HS-5 (cell line): ENCODE results near the gene PANK4.

ENCODE experiments used
- DNase-seq: peaks from one replicate; pipeline ENCODE4 v3.0.0-alpha.2; 2012; ENCODE audit warnings: low read depth

PANK4 gene

GRCh38 chr1:2496746-2497145 lies 29.6 kb downstream of the PANK4 start:
- DNase-seq: no peak

GRCh38 chr1:2496087-2496622 lies 30.2 kb downstream of the PANK4 start:
- no peak for DNase-seq

GRCh38 chr1:2495546-2495945 lies 30.9 kb downstream of the PANK4 start:
- no peak for DNase-seq

GRCh38 chr1:2495026-2495425 lies 31.4 kb downstream of the PANK4 start:
- DNase-seq: no peak

DNA sequence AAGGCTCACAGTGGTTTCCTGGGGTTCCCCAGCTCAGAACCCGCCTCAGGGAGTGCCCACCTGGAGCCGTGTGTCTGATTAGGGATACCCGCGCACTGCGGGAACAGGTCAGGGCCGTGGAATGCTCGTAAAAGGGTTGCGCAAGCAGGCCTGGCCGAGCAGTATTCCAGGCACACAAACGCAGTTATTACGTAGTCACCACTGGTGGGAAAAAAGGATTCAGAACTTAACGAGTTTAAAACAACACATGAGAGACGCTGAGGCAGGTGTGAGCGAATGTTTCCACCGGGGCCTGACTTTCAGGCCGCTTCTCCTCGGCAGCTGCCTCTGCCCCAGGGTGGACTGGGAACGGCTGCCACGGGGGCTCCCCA lies 32.1 kb downstream of the PANK4 start:
- DNase-seq: peak; percentile 73

GRCh38 chr1:2493691-2494322 lies 32.6 kb downstream of the PANK4 start:
- no peak for DNase-seq

DNA sequence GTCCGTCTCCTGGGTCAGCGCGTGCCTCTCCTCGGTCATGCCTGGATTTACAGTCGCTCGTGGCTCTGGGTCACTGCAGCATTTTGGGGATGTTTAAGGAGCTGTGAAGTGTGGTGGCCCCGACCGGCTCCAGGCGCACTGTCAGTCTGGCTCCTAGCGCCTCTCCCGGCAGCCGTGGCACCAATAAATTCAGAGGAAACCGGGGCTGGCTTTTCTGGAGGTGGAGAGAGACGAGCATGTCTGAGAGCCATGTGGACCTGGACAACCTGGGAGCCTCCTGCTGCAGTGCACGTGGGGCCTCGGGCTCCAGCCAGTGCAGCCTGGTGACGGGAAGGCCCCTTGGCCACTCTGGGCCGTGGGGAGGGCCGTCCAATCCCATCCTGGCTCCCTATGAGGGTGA lies 33.2 kb downstream of the PANK4 start:
- DNase-seq: no peak

- DNase-seq: no peak
Measured at GRCh38 chr1:2492091-2492490, 34.3 kb downstream of the PANK4 start.

DNA sequence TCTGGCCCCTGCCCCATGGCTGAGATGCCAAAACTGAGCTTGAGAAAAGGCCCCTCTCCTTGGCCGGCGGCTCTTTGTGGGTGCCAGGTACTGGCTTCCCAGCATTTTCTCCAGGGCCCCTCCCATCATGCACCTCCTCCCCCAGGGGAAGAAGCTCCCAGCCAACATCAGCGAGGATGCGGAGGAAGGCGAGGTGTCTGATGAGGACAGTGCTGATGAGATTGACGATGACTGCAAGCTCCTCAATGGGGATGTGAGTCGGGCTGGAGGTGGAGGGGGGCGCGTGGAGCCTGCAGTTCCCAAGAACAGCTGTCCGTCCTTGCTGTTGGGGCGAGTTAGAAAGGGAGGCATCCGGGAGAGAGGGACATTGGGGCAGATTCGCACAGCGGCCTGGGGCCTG lies 36.8 kb downstream of the PANK4 start:
- no peak for DNase-seq

DNA sequence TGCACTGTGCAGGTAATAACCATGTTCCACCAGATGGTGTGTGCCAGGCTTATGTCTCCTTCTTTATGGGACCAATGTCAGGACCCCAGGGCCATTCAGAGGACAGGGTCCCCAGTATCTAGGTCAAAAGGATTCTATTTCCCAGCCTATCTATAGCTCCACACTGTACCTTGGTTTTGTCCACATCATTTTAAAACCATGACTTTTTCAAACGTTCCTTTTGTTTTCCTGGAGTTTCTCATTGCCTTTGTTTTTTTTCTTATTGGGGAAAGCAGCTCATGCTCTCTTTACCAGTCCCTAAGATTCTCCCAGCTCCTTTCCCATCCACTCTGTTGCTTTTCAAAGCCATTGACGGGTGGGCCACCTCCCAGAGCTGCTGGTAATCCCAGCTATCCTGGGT lies 37.7 kb downstream of the PANK4 start:
- no peak for DNase-seq

GRCh38 chr1:2486558-2486957 lies 39.8 kb downstream of the PANK4 start:
- no peak for DNase-seq

- no peak for DNase-seq
Measured at GRCh38 chr1:2486041-2486440, 40.4 kb downstream of the PANK4 start.

GRCh38 chr1:2483970-2484369 lies 42.4 kb downstream of the PANK4 start:
- DNase-seq: no peak

GRCh38 chr1:2483026-2483425 lies 43.4 kb downstream of the PANK4 start:
- no peak for DNase-seq

DNA sequence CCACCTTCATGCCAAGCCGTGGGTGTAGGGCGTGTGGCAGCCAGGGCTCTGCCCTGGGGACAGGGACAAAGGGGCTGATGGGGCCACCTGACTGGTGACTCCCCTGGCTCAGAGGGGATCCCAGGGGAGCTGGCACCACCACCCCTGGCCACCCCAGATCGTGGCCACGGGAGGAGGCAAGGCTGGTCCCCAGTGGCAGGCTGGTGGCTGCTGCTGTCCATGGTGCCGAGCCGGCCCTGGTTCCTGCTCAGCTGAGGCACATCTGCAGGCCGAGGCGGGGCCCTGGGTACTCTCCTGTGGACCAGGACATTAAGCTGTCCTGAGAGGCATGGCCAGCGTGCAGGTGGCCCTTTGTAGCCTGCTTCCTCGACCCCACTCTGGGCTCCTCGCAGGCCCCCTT lies 43.8 kb downstream of the PANK4 start:
- no peak for DNase-seq

GRCh38 chr1:2481885-2482284 lies 44.5 kb downstream of the PANK4 start:
- DNase-seq: no peak

DNA sequence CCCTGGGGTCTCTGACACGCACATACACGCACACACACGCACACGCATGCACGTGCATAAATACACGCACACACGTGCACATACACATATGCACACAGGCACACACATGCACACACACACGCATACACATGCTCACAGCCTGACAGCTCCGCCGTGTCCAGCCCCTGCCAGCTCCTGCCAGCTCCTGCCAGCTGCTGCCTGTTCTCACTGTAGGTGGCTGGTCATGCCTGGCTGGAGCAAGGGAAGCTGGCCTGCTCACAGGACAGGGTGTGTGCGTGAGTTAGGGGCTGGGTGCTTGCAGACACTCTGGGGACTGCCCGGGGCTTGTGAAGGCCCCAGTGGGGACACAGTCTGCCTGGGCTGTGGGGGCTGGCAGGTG lies 45.4 kb downstream of the PANK4 start:
- no peak for DNase-seq

GRCh38 chr1:2480236-2480985 lies 46.0 kb downstream of the PANK4 start:
- no peak for DNase-seq

GRCh38 chr1:2479618-2480017 lies 46.8 kb downstream of the PANK4 start:
- DNase-seq: no peak

GRCh38 chr1:2479186-2479585 lies 47.2 kb downstream of the PANK4 start:
- DNase-seq: no peak

DNA sequence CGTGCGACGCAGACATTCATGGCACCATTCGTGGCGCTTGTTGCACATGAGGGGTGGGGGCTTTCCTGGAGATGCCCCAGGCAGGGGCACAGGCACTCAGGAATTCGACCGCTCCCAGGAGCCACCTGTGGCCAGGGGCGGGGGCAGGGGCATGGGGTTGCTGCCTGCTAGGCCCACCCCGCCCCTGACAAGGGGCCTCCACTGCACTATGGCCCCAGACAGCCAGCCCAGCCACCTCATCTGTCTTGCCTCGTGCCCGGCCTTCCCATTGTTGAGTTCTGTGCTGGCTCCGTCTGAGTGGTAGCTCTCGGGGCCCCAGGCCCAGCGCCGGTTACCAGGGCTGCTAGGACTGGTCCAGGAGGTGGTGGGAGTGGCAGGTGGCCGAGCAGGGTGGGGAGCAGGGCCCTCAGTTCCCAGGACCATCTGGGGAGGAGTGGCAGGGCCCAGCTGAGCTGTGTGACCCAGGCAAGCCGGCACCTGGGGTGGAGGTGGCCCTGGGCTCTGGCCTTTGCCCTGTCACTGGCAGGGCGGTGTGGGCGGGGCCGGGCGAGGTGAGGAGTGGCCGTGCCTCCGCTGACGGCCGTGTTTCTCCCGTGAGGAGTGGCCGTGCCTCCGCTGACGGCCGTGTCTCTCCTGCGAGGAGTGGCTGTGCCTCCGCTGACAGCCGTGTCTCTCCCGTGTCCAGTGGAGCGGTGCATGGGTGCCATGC lies 48.5 kb downstream of the PANK4 start:
- DNase-seq: no peak

GRCh38 chr1:2477309-2477708 lies 49.1 kb downstream of the PANK4 start:
- no peak for DNase-seq
